HG02884 (cell line): Measurements from ENCODE around the gene CGREF1.

Experiments used
- ATAC-seq: cut with Tn5 transposase; IDR thresholded peaks from one replicate; pipeline ENCODE4 v1.9.1; 2021; ENCODE audit warnings: mild to moderate bottlenecking, moderate library complexity; ENCODE audit not compliant: unreplicated experiment

CGREF1 gene

GRCh38 chr2:27089111-27089954 lies 29.6 kb downstream of the CGREF1 start:
- ATAC-seq, result no peak

GRCh38 chr2:27088634-27089033 lies 30.3 kb downstream of the CGREF1 start:
- ATAC-seq, result no peak

DNA sequence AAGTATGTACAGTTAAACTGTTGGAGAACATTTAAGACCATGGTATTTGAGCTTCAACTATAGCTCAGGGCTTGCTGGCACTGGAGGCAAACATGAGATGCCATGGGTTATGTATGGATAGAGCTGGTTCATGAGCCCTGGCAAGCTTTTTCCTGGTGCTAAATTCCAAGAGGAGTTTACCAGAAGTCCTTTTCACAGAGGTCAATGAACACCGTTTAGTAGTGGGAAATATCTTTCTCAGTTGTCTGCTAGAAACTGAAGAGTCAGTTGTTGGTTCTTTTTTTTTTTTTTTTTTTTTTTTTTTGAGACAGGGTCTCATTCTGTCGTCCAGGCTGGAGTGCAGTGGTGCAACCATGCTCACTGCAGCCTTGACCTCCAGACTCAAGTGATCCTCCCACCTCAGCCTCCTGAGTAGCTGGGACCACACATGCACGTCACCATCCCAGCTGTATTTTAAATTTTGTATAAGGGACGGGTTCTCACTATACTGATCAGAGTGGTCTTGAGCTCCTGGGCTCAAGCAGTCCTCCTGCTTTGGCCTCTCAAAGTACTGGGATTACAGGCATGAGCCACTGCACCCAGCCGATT lies 31.0 kb downstream of the CGREF1 start:
- ATAC-seq, result no peak

GRCh38 chr2:27086724-27087593 lies 32.0 kb downstream of the CGREF1 start, which contains the start of gene KHK:
Gene KHK (plus strand): TSS chr2:27086772. CDS start chr2:27087260, 488 bp downstream.
- ATAC-seq, result peak; percentile 12

DNA sequence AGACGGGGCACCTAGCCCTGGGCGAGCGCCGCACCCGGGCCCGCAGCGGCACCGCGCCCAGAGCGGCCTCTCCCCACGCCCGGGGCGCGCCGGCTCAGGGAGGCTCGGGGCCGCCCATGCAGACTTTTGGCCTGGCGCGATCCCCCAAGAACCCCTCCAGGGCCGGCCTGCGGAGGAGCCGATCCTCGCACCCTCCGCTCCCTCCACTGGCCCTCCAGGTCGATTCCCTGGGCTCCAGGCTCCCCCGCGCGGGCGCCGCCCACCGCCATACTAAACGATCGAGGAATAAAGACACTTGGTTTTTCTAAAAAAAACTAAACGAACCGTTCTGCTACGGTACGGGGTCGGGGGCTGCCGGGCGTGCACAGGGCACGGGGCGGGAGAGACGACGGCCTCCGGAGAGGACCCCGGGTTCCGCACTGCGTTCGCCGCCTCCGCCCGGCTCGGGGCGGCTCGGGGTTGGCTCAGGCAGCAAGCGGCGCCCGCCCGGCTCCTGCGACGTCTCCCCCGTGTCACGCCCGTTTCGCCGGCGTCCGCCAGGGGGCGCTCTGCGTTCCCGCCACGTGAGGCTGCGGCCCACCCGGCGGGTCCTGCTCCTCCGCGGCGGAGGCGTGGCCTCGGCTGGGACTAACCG lies 32.7 kb downstream of the CGREF1 start:
- ATAC-seq, result peak; percentile 72

DNA sequence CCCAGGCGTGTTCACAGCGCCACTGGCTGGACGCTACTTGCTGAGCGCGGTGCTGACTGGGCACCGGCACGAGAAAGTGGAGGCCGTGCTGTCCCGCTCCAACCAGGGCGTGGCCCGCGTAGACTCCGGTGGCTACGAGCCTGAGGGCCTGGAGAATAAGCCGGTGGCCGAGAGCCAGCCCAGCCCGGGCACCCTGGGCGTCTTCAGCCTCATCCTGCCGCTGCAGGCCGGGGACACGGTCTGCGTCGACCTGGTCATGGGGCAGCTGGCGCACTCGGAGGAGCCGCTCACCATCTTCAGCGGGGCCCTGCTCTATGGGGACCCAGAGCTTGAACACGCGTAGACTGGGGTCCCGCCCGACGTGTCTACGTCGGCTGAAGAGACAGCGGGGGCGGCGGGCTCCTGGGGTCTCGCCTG lies 33.2 kb downstream of the CGREF1 start:
- no peak for ATAC-seq

GRCh38 chr2:27085062-27085672 lies 33.8 kb downstream of the CGREF1 start:
- no peak for ATAC-seq

DNA sequence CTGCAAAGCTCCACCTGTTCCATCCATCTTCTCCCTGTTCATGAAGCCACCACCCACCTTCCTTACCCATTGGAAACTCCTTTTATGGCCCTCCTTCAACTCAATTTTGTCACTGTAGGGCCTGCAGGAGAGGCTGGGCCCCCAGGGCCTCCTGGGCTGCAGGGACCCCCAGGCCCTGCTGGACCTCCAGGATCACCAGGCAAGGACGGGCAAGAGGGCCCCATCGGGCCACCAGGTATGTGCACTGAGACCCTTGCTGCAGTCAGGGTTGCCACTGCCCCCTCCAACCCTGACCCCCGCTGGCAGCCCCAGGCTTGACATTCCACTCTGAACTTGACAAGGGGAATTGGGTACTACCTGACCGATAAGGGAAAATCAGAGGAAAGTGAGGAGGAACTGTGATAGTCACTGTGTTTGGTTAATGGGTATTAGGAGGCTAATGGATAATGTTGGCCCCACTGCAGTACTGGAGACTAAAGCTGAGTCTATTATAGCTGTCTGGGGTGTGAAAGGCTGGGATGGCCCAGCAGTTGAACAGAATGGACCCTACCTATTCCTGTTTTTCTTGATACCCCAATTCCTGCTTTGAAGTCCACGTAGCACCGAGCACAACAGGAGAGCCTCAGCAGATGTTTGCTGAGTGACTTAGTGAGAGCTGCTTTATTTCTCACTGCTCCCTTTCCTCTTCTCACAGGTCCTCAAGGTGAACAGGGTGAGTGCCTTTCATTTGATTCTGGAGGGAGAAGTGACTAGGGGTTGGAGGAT lies 34.4 kb downstream of the CGREF1 start:
- ATAC-seq, result no peak

GRCh38 chr2:27083410-27084296 lies 35.3 kb downstream of the CGREF1 start:
- no peak for ATAC-seq

DNA sequence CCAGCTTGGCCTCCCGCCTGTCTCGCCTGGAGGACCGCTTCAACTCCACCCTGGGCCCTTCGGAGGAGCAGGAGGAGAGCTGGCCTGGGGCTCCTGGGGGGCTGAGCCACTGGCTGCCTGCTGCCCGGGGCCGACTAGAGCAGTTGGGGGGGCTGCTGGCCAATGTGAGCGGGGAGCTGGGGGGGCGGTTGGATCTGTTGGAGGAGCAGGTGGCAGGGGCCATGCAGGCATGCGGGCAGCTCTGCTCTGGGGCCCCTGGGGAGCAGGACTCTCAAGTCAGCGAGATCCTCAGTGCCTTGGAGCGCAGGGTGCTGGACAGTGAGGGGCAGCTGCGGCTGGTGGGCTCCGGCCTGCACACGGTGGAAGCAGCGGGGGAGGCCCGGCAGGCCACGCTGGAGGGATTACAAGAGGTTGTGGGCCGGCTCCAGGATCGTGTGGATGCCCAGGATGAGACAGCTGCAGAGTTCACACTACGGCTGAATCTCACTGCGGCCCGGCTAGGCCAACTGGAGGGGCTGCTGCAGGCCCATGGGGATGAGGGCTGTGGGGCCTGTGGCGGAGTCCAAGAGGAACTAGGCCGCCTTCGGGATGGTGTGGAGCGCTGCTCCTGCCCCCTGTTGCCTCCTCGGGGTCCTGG lies 36.0 kb downstream of the CGREF1 start:
- no peak for ATAC-seq

DNA sequence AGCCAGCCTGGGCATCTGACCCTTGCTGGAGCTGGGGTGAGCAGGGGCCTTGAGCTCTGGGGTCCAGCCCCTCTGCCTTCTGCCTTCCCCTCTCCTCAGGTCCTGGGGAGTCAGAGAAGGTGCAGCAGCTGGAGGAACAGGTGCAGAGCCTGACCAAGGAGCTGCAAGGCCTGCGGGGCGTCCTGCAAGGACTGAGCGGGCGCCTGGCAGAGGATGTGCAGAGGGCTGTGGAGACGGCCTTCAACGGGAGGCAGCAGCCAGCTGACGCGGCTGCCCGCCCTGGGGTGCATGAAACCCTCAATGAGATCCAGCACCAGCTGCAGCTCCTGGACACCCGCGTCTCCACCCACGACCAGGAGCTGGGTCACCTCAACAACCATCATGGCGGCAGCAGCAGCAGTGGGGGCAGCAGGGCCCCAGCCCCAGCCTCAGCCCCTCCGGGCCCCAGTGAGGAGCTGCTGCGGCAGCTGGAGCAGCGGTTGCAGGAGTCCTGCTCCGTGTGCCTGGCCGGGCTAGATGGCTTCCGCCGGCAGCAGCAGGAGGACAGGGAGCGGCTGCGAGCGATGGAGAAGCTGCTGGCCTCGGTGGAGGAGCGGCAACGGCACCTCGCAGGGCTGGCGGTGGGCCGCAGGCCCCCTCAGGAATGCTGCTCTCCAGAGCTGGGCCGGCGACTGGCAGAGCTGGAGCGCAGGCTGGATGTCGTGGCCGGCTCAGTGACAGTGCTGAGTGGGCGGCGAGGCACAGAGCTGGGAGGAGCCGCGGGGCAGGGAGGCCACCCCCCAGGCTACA lies 36.8 kb downstream of the CGREF1 start:
- ATAC-seq, result no peak

DNA sequence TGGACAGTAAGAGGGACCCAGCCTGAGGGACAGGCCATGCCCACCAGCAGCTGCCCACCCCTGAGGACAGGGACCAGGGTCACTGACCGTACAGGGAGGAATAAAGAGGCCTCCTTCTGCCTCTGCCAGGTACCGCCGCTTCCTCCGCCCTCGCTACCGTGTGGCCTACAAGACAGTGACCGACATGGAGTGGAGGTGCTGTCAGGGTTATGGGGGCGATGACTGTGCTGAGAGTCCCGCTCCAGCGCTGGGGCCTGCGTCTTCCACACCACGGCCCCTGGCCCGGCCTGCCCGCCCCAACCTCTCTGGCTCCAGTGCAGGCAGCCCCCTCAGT lies 38.4 kb downstream of the CGREF1 start:
- no peak for ATAC-seq

DNA sequence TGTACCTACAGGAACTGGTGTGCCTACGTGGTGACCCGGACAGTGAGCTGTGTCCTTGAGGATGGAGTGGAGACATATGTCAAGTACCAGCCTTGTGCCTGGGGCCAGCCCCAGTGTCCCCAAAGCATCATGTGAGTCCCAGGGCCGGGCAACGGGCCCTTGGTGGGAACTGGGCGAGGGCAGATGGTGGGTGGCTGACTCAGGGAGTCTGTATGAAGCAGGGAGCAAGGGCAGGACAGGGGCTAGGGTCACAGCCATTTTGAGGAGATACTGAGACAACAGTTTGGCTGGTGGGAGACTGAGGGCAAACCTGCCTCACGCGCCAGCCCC lies 38.8 kb downstream of the CGREF1 start:
- no peak for ATAC-seq

GRCh38 chr2:27079233-27080139 lies 39.4 kb downstream of the CGREF1 start:
- no peak for ATAC-seq

DNA sequence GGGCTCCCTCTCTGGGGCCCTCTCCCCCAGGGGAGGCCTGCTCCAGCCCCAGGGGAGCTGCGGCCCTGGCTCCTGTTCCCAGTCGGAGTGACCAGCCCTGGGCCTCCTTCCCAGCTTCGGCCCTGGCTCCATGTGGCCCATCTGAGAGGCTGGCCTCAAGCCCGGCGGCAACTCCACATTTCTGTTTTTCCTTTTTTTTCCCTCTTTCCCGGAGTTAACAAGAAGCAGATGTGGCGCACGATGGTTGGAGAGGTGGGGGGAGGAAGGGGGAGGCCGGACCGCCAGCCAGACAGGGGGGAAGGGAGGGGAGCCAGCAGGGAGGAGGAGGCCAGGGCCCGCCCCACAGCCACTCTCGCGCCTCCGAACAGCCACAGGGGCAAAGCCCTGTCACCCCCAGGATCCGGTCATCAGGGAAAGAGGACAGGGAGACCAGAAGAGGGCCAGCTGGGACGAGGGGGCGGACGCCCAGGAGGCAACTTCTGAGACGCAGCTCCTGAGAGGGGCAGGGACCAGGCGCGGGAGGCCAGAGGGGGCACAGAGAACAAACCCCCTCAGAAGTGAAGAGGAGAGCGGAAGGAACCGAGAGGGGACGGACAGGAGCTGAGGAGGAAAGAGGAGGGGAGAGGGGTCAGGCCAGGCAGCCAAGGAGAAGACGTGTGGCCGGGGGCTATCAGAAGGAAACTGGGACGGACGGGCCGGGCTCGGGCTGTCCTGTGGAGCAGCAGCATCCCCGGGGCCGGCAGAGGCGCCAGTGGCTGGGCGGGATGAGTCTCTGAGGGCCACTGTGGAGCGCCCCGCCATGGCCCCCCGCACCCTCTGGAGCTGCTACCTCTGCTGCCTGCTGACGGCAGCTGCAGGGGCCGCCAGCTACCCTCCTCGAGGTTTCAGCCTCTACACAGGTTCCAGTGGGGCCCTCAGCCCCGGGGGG lies 40.4 kb downstream of the CGREF1 start, which contains the start of gene EMILIN1:
EMILIN1 (plus strand) TSS at position 349 of the 928 bp plus-strand sequence; CDS start at position 800, 451 bp downstream.
- no peak for ATAC-seq

- ATAC-seq, result no peak
These were observed 41.7 kb downstream of the CGREF1 start for GRCh38 chr2:27077231-27077630.
